ENCODE results near the gene PRMT1.

The PRMT1 gene

GRCh38 chr19:49727217-49728030, 50.4 kb downstream of the PRMT1 start:
- peak; percentile 61 for DNase-seq (ENCODE audit: low read depth)

- DNase-seq (ENCODE audit: low read depth), result no peak
These were observed 53.1 kb downstream of the PRMT1 start for GRCh38 chr19:49730166-49730565.

All from EH (cell line).